CD4-positive, CD25-positive, alpha-beta regulatory T cell (primary cell): ENCODE data around the gene UGT1A8. TPM values are rescaled to one million over a fixed set of nuclear protein-coding genes. Genes with fewer than 3 reads are reported as not detected.

Experiments used
- ATAC-seq, 2 donors: fragments of 150-1000 bp; cut with Tn5 transposase; one replicate each; pipeline ENCODE4 v1.10.0; 2021; ENCODE audit warnings: low read depth in 2 of 2, moderate number of reproducible peaks in 2 of 2, moderate library complexity in 1 of 2
- DNase-seq, 3 donors: peaks; one replicate each; pipeline versions ENCODE4 v3.0.0 to v3.0.0-alpha.2; 2012 to 2022; ENCODE audit warnings: mixed read lengths in 1 of 3
- H3K27ac ChIP-seq: one replicate; pipeline ENCODE4 v1.7.0; 2013; ENCODE audit warnings: mild to moderate bottlenecking, low read length; ENCODE audit not compliant: insufficient read depth, poor library complexity, severe bottlenecking
- H3K27me3 ChIP-seq: one replicate; pipeline ENCODE4 v1.7.0; 2013; ENCODE audit warnings: low read length; ENCODE audit not compliant: control insufficient read depth, insufficient read depth
- H3K36me3 ChIP-seq: one replicate; pipeline ENCODE4 v1.7.0; 2013; ENCODE audit warnings: mild to moderate bottlenecking, low read length, moderate library complexity; ENCODE audit not compliant: control insufficient read depth, insufficient read depth
- H3K4me1 ChIP-seq: 2 replicates; pipeline ENCODE4 v1.7.0; 2013; ENCODE audit warnings: mild to moderate bottlenecking, low read length; ENCODE audit not compliant: insufficient read depth, control insufficient read depth, poor library complexity, severe bottlenecking
- H3K4me3 ChIP-seq: one replicate; pipeline ENCODE4 v1.7.0; 2013; ENCODE audit warnings: low read depth, mild to moderate bottlenecking, low read length, moderate library complexity
- H3K9me3 ChIP-seq, 2 experiments: 1 replicate in 1 of 2; 2 replicates in 1 of 2; pipeline ENCODE4 v1.7.0; 2013; ENCODE audit warnings: low read length in 2 of 2, mild to moderate bottlenecking in 1 of 2, moderate library complexity in 1 of 2; ENCODE audit not compliant: control insufficient read depth in 2 of 2
- H3K27ac Mint-ChIP-seq, 3 donors: one replicate each; pipeline ENCODE4 v1.8.0; 2020 to 2022; ENCODE audit warnings: mild to moderate bottlenecking in 3 of 3, mixed read lengths in 3 of 3, moderate library complexity in 2 of 3
- H3K27me3 Mint-ChIP-seq: one replicate; pipeline ENCODE4 v1.8.0; 2022; ENCODE audit warnings: mild to moderate bottlenecking, mixed read lengths
- H3K36me3 Mint-ChIP-seq: one replicate; pipeline ENCODE4 v1.8.0; 2020; ENCODE audit warnings: mixed read lengths
- H3K4me1 Mint-ChIP-seq, 4 donors: one replicate each; pipeline ENCODE4 v1.8.0; 2020 to 2022; ENCODE audit warnings: mixed read lengths in 4 of 4, mild to moderate bottlenecking in 1 of 4
- H3K4me3 Mint-ChIP-seq, 4 donors: one replicate each; pipeline ENCODE4 v1.8.0; 2020 to 2022; ENCODE audit warnings: mild to moderate bottlenecking in 4 of 4, mixed read lengths in 4 of 4, moderate library complexity in 3 of 4
- H3K9me3 Mint-ChIP-seq, 7 donors: one replicate each; pipeline ENCODE4 v1.8.0; 2020 to 2022; ENCODE audit warnings: mixed read lengths in 7 of 7, mild to moderate bottlenecking in 3 of 7, moderate library complexity in 2 of 7
- polyA plus RNA-seq, 4 donors: library from polyadenylated mRNA; unstranded; fragments of 300-500 nt; fragmentation: Illumina TruSeq; gene quantifications; one replicate each; pipeline ENCODE4 v1.2.3, GENCODE V29; 2021
- total RNA-seq: library from RNA; stranded (reverse); gene quantifications from one replicate; pipeline ENCODE4 v1.2.3, GENCODE V29; 2022

The UGT1A8 gene
- total and polyA plus RNA-seq, 5 donors from 2014 or later: not detected

DNA sequence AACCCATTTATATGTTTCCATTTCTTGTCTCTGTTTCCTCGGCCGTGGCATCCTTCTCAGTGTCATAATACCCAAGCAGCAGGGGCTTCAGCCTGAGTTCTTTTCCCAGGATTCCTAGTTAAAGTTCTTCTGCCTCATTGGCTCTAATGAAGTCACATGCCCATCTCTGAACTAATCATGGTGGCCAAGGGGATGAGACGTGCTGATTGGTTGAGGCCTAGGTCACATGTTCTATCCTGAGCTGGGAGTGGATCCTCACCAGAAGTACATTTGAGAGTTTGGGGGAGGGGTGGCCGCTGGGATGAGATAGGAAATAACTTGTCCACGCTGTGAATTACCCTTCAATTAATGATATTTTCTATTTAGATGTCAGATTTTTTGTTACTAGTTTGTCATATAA lies 91.5 kb downstream of the UGT1A8 start:
- Mint-ChIP-seq H3K4me3 (no peak overlapping the region), H3K27me3 (peaks cover 13% of the 10 kb centered on the region)
- no peaks in the 10 kb centered on the region for H3K4me1 ChIP-seq

DNA sequence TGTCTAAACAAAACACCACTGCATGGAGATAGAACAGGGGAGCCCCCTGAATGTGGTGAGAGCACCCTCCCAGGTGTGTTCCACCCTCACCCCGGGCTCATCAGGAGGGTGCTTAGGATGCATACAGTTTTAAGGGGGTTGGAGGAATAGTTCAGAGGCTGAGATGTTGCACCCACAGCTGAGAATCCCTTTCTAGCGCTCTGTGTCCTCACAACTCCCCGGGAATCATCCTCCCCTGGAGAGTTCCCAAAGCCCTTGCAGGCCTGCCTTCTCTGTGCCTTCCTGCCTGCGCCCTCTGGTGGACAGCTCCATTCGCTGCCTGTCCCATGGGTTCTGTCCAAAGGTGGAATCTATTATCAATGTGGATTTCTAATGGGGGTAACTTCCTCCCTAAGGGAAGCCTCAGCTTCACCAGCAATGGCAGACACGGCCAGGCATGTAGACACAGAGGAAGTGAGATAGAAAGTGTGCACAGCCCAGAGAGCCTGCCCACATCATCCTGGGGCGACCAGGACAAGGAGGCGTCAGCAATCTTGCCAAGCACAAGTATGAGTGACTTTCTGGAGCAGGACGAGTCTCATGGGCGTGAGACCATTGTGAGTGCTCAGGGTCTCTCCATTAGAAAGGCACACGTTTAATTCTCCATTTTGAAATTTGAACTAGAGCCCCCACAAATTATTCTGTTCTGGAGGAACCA lies 94.0 kb downstream of the UGT1A8 start:
- no peak overlapping the region for H3K4me3 Mint-ChIP-seq
- ATAC-seq: peak in 1 of 2 donors; percentile 53
- peaks cover 20% of the 10 kb centered on the region for H3K27me3 Mint-ChIP-seq
- H3K36me3 Mint-ChIP-seq: no peaks in the 10 kb centered on the region
- H3K27ac Mint-ChIP-seq: no peak overlapping the region
- Histone ChIP-seq H3K9me3 (no peaks in the 10 kb centered on the region), H3K36me3 (no peaks in the 10 kb centered on the region), H3K27me3 (peaks cover 9% of the 10 kb centered on the region), H3K4me1 (no peaks in the 10 kb centered on the region), H3K4me3 (no peak overlapping the region), H3K27ac (no peak overlapping the region)
- H3K4me1 Mint-ChIP-seq: no peaks in the 10 kb centered on the region
- H3K9me3 Mint-ChIP-seq: peaks cover 0 to 1% (median 0%) of the 10 kb centered on the region in 7 donors
- peak; percentile 29 to 52 (median 40) for DNase-seq

More for the DNA sequence above, 91.5 kb downstream of the UGT1A8 start:
- H3K36me3 ChIP-seq: no peaks in the 10 kb centered on the region
- ATAC-seq: no peak
- Mint-ChIP-seq H3K27ac (no peak overlapping the region), H3K9me3 (peaks cover 0 to 4% (median 0%) of the 10 kb centered on the region in 7 donors), H3K36me3 (no peaks in the 10 kb centered on the region), H3K4me1 (no peaks in the 10 kb centered on the region)
- H3K9me3 ChIP-seq: no peaks in the 10 kb centered on the region
- no peak overlapping the region for H3K4me3 ChIP-seq
- H3K27ac ChIP-seq: no peak overlapping the region
- peaks cover 9% of the 10 kb centered on the region for H3K27me3 ChIP-seq
- DNase-seq: no peak

DNA sequence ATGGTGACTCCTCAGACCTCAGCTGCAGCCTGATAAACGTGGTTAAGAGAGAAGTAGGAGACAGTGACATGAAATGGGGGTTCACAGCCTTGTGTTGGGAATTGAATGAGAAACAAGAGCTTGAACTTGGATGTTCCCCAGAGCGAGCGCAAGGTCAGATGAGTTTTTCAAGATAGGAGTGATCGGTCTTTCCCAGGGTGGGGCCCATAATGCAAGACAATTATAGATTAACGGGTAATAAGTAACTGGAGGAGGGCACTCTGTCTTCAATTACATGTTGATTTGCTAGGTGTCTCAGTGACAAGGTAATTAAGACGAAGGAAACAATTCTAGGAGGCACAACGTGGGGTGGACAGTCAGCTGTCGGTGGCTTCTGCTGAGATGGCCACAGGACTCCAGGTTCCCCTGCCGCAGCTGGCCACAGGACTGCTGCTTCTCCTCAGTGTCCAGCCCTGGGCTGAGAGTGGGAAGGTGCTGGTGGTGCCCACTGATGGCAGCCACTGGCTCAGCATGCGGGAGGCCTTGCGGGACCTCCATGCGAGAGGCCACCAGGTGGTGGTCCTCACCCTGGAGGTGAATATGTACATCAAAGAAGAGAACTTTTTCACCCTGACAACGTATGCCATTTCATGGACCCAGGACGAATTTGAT lies 95.3 kb downstream of the UGT1A8 start, which contains the start of gene UGT1A5:
Gene UGT1A5 (plus strand): TSS at position 297 of the 651 bp plus-strand sequence. CDS start 85 bp downstream, at position 382.
- H3K27ac Mint-ChIP-seq: no peak within 1 kb of the TSS
- Histone ChIP-seq H3K27ac (no peak within 1 kb of the TSS), H3K27me3 (peaks cover 9% of the 10 kb centered on the region)

DNA sequence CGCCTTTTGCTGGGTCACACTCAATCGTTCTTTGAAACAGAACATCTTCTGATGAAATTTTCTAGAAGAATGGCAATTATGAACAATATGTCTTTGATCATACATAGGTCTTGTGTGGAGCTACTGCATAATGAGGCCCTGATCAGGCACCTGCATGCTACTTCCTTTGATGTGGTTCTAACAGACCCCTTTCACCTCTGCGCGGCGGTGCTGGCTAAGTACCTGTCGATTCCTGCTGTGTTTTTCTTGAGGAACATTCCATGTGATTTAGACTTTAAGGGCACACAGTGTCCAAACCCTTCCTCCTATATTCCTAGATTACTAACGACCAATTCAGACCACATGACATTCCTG lies 95.8 kb downstream of the UGT1A8 start:
- no peak overlapping the region for H3K27ac ChIP-seq
- ATAC-seq (no peak), DNase-seq (no peak)
- H3K36me3 ChIP-seq: no peaks in the 10 kb centered on the region
- H3K4me3 Mint-ChIP-seq: no peak overlapping the region
- peaks cover 22% of the 10 kb centered on the region for H3K27me3 Mint-ChIP-seq
- H3K4me3 ChIP-seq: no peak overlapping the region
- H3K36me3 Mint-ChIP-seq: no peaks in the 10 kb centered on the region
- peaks cover 0 to 1% (median 0%) of the 10 kb centered on the region in 7 donors for H3K9me3 Mint-ChIP-seq
- H3K27me3 ChIP-seq: peaks cover 9% of the 10 kb centered on the region
- H3K4me1 Mint-ChIP-seq: no peaks in the 10 kb centered on the region
- H3K9me3 ChIP-seq: no peaks in the 10 kb centered on the region
- H3K4me1 ChIP-seq: no peaks in the 10 kb centered on the region
- no peak overlapping the region for H3K27ac Mint-ChIP-seq

More for the DNA sequence above, 95.3 kb downstream of the UGT1A8 start, which contains the start of gene UGT1A5:
- no peak for ATAC-seq
- no peaks in the 10 kb centered on the region for H3K36me3 ChIP-seq
- no peaks in the 10 kb centered on the region for H3K4me1 ChIP-seq
- no peaks in the 10 kb centered on the region for H3K9me3 ChIP-seq
- Mint-ChIP-seq H3K36me3 (no peaks in the 10 kb centered on the region), H3K4me1 (no peaks in the 10 kb centered on the region), H3K4me3 (no peak within 1 kb of the TSS), H3K9me3 (peaks cover 0 to 1% (median 0%) of the 10 kb centered on the region in 7 donors), H3K27me3 (peaks cover 24% of the 10 kb centered on the region)
- H3K4me3 ChIP-seq: no peak within 1 kb of the TSS
- DNase-seq: no peak

DNA sequence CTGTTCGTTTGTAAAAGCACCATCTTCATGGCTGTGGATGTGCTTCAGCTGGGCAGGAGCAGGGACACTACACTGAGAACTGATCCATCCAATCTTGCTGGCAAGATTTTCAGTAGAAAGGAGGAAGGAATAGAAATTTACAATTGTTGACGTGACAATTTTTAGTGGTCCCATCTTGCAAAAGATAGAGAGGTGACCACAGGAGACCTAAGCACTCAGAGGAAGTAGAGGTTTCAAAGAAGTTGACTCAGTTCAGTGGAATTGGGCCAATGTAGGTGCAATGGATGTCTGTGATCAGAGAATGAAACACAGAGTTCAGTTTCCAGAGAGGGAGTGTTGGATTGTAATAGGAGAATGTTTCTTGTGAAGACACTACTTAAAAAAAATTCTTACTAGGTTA lies 96.7 kb downstream of the UGT1A8 start:
- peaks cover 17% of the 10 kb centered on the region for H3K27me3 Mint-ChIP-seq
- no peak overlapping the region for H3K4me3 Mint-ChIP-seq
- H3K27ac Mint-ChIP-seq: no peak overlapping the region
- H3K36me3 Mint-ChIP-seq: no peaks in the 10 kb centered on the region
- peaks cover 5% of the 10 kb centered on the region for H3K27me3 ChIP-seq
- peaks cover 0 to 1% (median 0%) of the 10 kb centered on the region in 7 donors for H3K9me3 Mint-ChIP-seq
- DNase-seq (no peak), ATAC-seq (no peak)
- no peaks in the 10 kb centered on the region for H3K36me3 ChIP-seq
- H3K27ac ChIP-seq: no peak overlapping the region
- no peaks in the 10 kb centered on the region for H3K4me1 Mint-ChIP-seq
- H3K4me1 ChIP-seq: no peaks in the 10 kb centered on the region
- H3K9me3 ChIP-seq: no peaks in the 10 kb centered on the region
- H3K4me3 ChIP-seq: no peak overlapping the region

DNA sequence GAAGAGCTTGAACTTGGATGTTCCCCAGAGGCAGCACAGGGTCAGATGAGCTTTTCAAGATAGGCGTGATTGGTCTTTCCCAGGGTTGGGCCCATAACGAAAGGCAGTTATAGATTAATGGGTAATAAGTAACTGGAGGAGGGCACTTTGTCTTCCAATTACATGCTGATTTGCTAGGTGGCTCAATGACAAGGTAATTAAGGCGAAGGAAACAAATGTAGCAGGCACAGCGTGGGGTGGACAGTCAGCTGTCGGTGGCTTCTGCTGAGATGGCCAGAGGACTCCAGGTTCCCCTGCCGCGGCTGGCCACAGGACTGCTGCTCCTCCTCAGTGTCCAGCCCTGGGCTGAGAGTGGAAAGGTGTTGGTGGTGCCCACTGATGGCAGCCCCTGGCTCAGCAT lies 101.1 kb downstream of the UGT1A8 start, which contains the start of gene UGT1A4:
Gene UGT1A4 (plus strand): TSS at position 185 of the 400 bp plus-strand sequence. CDS start 85 bp downstream, at position 270.
- Histone ChIP-seq H3K27me3 (no peaks in the 10 kb centered on the region), H3K4me1 (no peaks in the 10 kb centered on the region), H3K36me3 (no peaks in the 10 kb centered on the region), H3K9me3 (no peaks in the 10 kb centered on the region), H3K27ac (no peak within 1 kb of the TSS), H3K4me3 (no peak within 1 kb of the TSS)
- Mint-ChIP-seq H3K27ac (no peak within 1 kb of the TSS), H3K4me3 (peak within 1 kb of the TSS in 1 of 4 donors; percentile 13), H3K27me3 (peaks cover 15% of the 10 kb centered on the region), H3K36me3 (no peaks in the 10 kb centered on the region), H3K4me1 (no peaks in the 10 kb centered on the region), H3K9me3 (peaks cover 0 to 1% (median 0%) of the 10 kb centered on the region in 7 donors)
- DNase-seq (no peak), ATAC-seq (no peak)

DNA sequence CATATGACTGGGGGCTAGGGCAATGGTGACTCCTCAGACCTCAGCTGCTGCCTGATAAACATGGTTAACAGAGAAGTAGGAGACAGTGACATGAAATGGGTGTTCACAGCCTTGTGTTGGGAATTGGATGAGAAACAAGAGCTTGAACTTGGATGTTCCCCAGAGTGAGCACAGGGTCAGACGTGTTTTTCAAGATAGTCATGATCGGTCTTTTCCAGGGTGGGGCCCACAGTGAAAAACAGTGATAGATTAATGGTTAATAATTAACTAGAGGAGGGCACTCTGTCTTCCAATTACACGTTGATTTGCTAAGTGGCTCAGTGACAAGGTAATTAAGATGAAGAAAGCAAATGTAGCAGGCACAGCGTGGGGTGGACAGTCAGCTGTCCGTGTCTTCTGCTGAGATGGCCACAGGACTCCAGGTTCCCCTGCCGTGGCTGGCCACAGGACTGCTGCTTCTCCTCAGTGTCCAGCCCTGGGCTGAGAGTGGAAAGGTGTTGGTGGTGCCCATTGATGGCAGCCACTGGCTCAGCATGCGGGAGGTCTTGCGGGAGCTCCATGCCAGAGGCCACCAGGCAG lies 111.4 kb downstream of the UGT1A8 start, which contains the start of gene UGT1A3:
Gene UGT1A3 (plus strand): TSS at position 320 of the 579 bp plus-strand sequence. CDS start 85 bp downstream, at position 405.
- Mint-ChIP-seq H3K9me3 (peaks cover 0 to 6% (median 0%) of the 10 kb centered on the region in 7 donors), H3K27me3 (peaks cover 4% of the 10 kb centered on the region), H3K27ac (no peak within 1 kb of the TSS), H3K4me3 (no peak within 1 kb of the TSS), H3K36me3 (no peaks in the 10 kb centered on the region), H3K4me1 (no peaks in the 10 kb centered on the region)
- Histone ChIP-seq H3K9me3 (no peaks in the 10 kb centered on the region), H3K27me3 (no peaks in the 10 kb centered on the region), H3K4me3 (no peak within 1 kb of the TSS), H3K27ac (no peak within 1 kb of the TSS), H3K36me3 (no peaks in the 10 kb centered on the region), H3K4me1 (no peaks in the 10 kb centered on the region)
- no peak for ATAC-seq
- DNase-seq: no peak
